CD14-positive monocyte (primary cell): Measurements from ENCODE around the gene CUL1. TPM values are rescaled to one million over a fixed set of nuclear protein-coding genes. Genes with fewer than 3 reads are reported as not detected.

ENCODE experiments used
- DNase-seq, 3 donors: peaks; one replicate each; pipeline ENCODE4 v3.0.0-alpha.2; 2011 to 2022
- H2AFZ ChIP-seq: 2 replicates; pipeline ENCODE4 v1.6.0; 2012; ENCODE audit warnings: mild to moderate bottlenecking, low read depth, low read length, inconsistent platforms; ENCODE audit not compliant: insufficient read depth, poor library complexity, severe bottlenecking
- H3K27ac ChIP-seq, 2 donors: 1 replicate in 1 of 2; 2 replicates in 1 of 2; pipeline ENCODE4 v1.5.1; 2012 to 2013; ENCODE audit warnings: low read length in 2 of 2, control low read depth in 1 of 2, inconsistent platforms in 1 of 2, low read depth in 1 of 2, mild to moderate bottlenecking in 1 of 2
- H3K27me3 ChIP-seq, 2 donors: one replicate each; pipeline versions ENCODE4 v1.6.0 to v1.6.1; 2011 to 2013; ENCODE audit warnings: low read length in 2 of 2; ENCODE audit not compliant: control insufficient read depth in 2 of 2, insufficient read depth in 2 of 2
- H3K36me3 ChIP-seq, 2 donors: replicated peaks in 1 of 2; 1 replicate in 1 of 2; 2 replicates in 1 of 2; pipeline versions ENCODE4 v1.5.1 to v1.6.1; 2012 to 2013; ENCODE audit warnings: low read length in 2 of 2, control low read depth in 1 of 2, inconsistent platforms in 1 of 2, mild to moderate bottlenecking in 1 of 2; ENCODE audit not compliant: insufficient read depth in 2 of 2, control insufficient read depth in 1 of 2
- H3K4me1 ChIP-seq, 2 donors: 1 replicate in 1 of 2; 2 replicates in 1 of 2; pipeline versions ENCODE4 v1.5.1 to v1.6.1; 2012 to 2013; ENCODE audit warnings: low read length in 2 of 2, control low read depth in 1 of 2, inconsistent platforms in 1 of 2, mild to moderate bottlenecking in 1 of 2, moderate library complexity in 1 of 2; ENCODE audit not compliant: insufficient read depth in 2 of 2, control insufficient read depth in 1 of 2
- H3K4me2 ChIP-seq: replicated peaks from 2 replicates; pipeline ENCODE3; 2012; ENCODE audit warnings: low read length, moderate library complexity, mild to moderate bottlenecking; ENCODE audit not compliant: poor library complexity, severe bottlenecking; ENCODE audit errors: extremely low read depth
- H3K4me3 ChIP-seq, 3 experiments: fragments of 200-600 bp in 1 of 3; sonication (generic) in 1 of 3; replicated peaks in 1 of 3; 1 replicate in 2 of 3; 2 replicates in 1 of 3; pipeline ENCODE4 v1.5.1; 2011 to 2013; ENCODE audit warnings: low read length in 3 of 3, mild to moderate bottlenecking in 3 of 3, control low read depth in 2 of 3, low read depth in 2 of 3, inconsistent platforms in 1 of 3, moderate library complexity in 1 of 3
- H3K79me2 ChIP-seq: 2 replicates; pipeline ENCODE4 v1.6.0; 2012; ENCODE audit warnings: mild to moderate bottlenecking, control low read depth, inconsistent platforms, low read length, moderate library complexity; ENCODE audit not compliant: insufficient read depth
- H3K9ac ChIP-seq: 2 replicates; pipeline ENCODE4 v1.6.0; 2017; ENCODE audit warnings: low read length, mild to moderate bottlenecking; ENCODE audit not compliant: insufficient read depth, poor library complexity, severe bottlenecking
- H3K9me3 ChIP-seq, 2 donors: replicated peaks in 1 of 2; 1 replicate in 1 of 2; 2 replicates in 1 of 2; pipeline versions ENCODE4 v1.5.1 to v1.6.1; 2012 to 2013; ENCODE audit warnings: low read length in 2 of 2, control low read depth in 1 of 2; ENCODE audit not compliant: control insufficient read depth in 1 of 2, insufficient read depth in 1 of 2
- H4K20me1 ChIP-seq: 2 replicates; pipeline ENCODE4 v1.6.0; 2012; ENCODE audit warnings: mild to moderate bottlenecking, low read length, control low read depth, moderate library complexity; ENCODE audit not compliant: insufficient read depth
- H3K27ac Mint-ChIP-seq, 7 donors: one replicate each; pipeline ENCODE4 v1.8.0; 2020; ENCODE audit warnings: mild to moderate bottlenecking in 7 of 7, mixed read lengths in 7 of 7, moderate library complexity in 6 of 7, inconsistent platforms in 2 of 7
- H3K27me3 Mint-ChIP-seq, 3 donors: one replicate each; pipeline ENCODE4 v1.8.0; 2021 to 2022; ENCODE audit warnings: low read depth in 3 of 3, mild to moderate bottlenecking in 3 of 3, mixed read lengths in 3 of 3, moderate library complexity in 3 of 3, inconsistent platforms in 1 of 3
- H3K36me3 Mint-ChIP-seq, 2 donors: one replicate each; pipeline ENCODE4 v1.8.0; 2020; ENCODE audit warnings: mixed read lengths in 2 of 2, inconsistent platforms in 1 of 2, mild to moderate bottlenecking in 1 of 2
- H3K4me1 Mint-ChIP-seq: one replicate; pipeline ENCODE4 v1.8.0; 2020; ENCODE audit warnings: mild to moderate bottlenecking, mixed read lengths
- H3K4me3 Mint-ChIP-seq, 2 donors: one replicate each; pipeline ENCODE4 v1.8.0; 2020; ENCODE audit warnings: mild to moderate bottlenecking in 2 of 2, mixed read lengths in 2 of 2, moderate library complexity in 1 of 2
- H3K9me3 Mint-ChIP-seq, 7 donors: one replicate each; pipeline ENCODE4 v1.8.0; 2020 to 2022; ENCODE audit warnings: mixed read lengths in 7 of 7, mild to moderate bottlenecking in 6 of 7, moderate library complexity in 6 of 7, inconsistent platforms in 2 of 7
- CTCF ChIP-seq: fragments of 200-600 bp; IDR thresholded peaks from one replicate; pipeline ENCODE4 v1.8.0; 2022; ENCODE audit warnings: antibody characterized with exemption, mild to moderate bottlenecking
- WGBS: methylation state at CpG from one replicate; pipeline ENCODE4 v1.1.5; 2013; ENCODE audit warnings: missing lambda C conversion rate; ENCODE audit not compliant: insufficient coverage; 5-methylcytosine and 5-hydroxymethylcytosine counted together
- intact Hi-C, 2 donors: fragments of 100-400 bp; cut with micrococcal nuclease; formaldehyde crosslinking; loops; one replicate each; pipeline versions ENCODE4 v1.15.0 to v1.15.1; 2023
- polyA plus RNA-seq, 3 donors: library from polyadenylated mRNA; depleted of rRNA in 1 of 3; unstranded in 2 of 3; stranded (reverse) in 1 of 3; fragments of 300-500 nt in 2 of 3; fragments of >200 nt in 1 of 3; fragmentation: Illumina TruSeq in 2 of 3; gene quantifications; 1 replicate in 2 of 3; 2 replicates in 1 of 3; pipeline ENCODE4 v1.2.3, GENCODE V29; 2012 to 2021

The CUL1 gene
- polyA plus RNA-seq, 3 donors, result 22.8 to 32.6 (median 23.9) TPM

GRCh38 chr7:148681821-148682220 is 16.9 kb upstream of the CUL1 start:
- WGBS, result 100% methylated on average over 1 of the region's 4 CpGs
- Mint-ChIP-seq H3K4me3 (no peak overlapping the region), H3K27ac (no peak overlapping the region), H3K4me1 (peaks cover 3% of the 10 kb centered on the region), H3K36me3 (no peaks in the 10 kb centered on the region), H3K27me3 (peaks cover 1 to 4% (median 2%) of the 10 kb centered on the region in 3 donors), H3K9me3 (peaks cover 2 to 11% (median 4%) of the 10 kb centered on the region in 7 donors)
- H3K4me2 ChIP-seq, result no peak overlapping the region
- H3K9ac ChIP-seq, result no peak overlapping the region
- no peak overlapping the region for H2AFZ ChIP-seq
- no peak for DNase-seq
- TF ChIP-seq CTCF, result no peak
- H3K4me3 ChIP-seq, result no peak overlapping the region
- no peaks in the 10 kb centered on the region for H3K9me3 ChIP-seq
- no peaks in the 10 kb centered on the region for H4K20me1 ChIP-seq
- H3K36me3 ChIP-seq, result no peaks in the 10 kb centered on the region
- H3K4me1 ChIP-seq, result no peaks in the 10 kb centered on the region
- intact Hi-C loops, result no loop called here
- H3K79me2 ChIP-seq, result no peaks in the 10 kb centered on the region
- no peaks in the 10 kb centered on the region for H3K27me3 ChIP-seq
- H3K27ac ChIP-seq, result no peak overlapping the region

- H3K9me3 Mint-ChIP-seq, result peaks cover 2 to 11% (median 4%) of the 10 kb centered on the region in 7 donors
- Histone ChIP-seq H3K4me1 (no peaks in the 10 kb centered on the region), H4K20me1 (no peaks in the 10 kb centered on the region), H3K4me2 (no peak overlapping the region), H2AFZ (no peak overlapping the region), H3K27me3 (no peaks in the 10 kb centered on the region), H3K9me3 (no peaks in the 10 kb centered on the region), H3K4me3 (no peak overlapping the region), H3K27ac (no peak overlapping the region), H3K79me2 (no peaks in the 10 kb centered on the region), H3K9ac (no peak overlapping the region), H3K36me3 (no peaks in the 10 kb centered on the region)
- WGBS, result 94% methylated on average over 13 of the region's 13 CpGs
- no peaks in the 10 kb centered on the region for H3K4me1 Mint-ChIP-seq
- no peaks in the 10 kb centered on the region for H3K36me3 Mint-ChIP-seq
- intact Hi-C loops, result no loop called here
- DNase-seq, result no peak
- H3K4me3 Mint-ChIP-seq, result no peak overlapping the region
- peaks cover 0 to 6% (median 0%) of the 10 kb centered on the region in 3 donors for H3K27me3 Mint-ChIP-seq
- no peak overlapping the region for H3K27ac Mint-ChIP-seq
- TF ChIP-seq CTCF, result no peak
These were observed 14.3 kb upstream of the CUL1 start for GRCh38 chr7:148684289-148684830.
